Heart right ventricle (tissue), 16 donors: ENCODE results near the gene ADGRG6. TPM values are rescaled to one million over a fixed set of nuclear protein-coding genes. Genes with fewer than 3 reads are reported as not detected.

Experiments used
- ATAC-seq, 8 donors: fragments of 200-7000 bp; cut with Tn5 transposase; one replicate each; pipeline ENCODE4 v1.9.1; 2020; ENCODE audit warnings: mild to moderate bottlenecking in 8 of 8, moderate library complexity in 8 of 8, moderate number of reproducible peaks in 1 of 8
- DNase-seq, 2 donors: peaks; one replicate each; pipeline ENCODE4 v3.0.0-alpha.2; 2020
- H3K27ac ChIP-seq, 10 donors: fragments of 200-600 bp; sonication (generic) in 2 of 10; one replicate each; pipeline versions ENCODE4 v1.5.0 to v1.8.0; 2020 to 2022; ENCODE audit warnings: mild to moderate bottlenecking in 3 of 10
- H3K27me3 ChIP-seq, 7 donors: fragments of 200-600 bp; one replicate each; pipeline ENCODE4 v1.8.0; 2021 to 2022; ENCODE audit warnings: mild to moderate bottlenecking in 2 of 7
- H3K36me3 ChIP-seq, 9 donors: fragments of 200-600 bp; sonication (generic) in 1 of 9; one replicate each; pipeline versions ENCODE4 v1.5.0 to v1.8.0; 2020 to 2022; ENCODE audit warnings: mild to moderate bottlenecking in 2 of 9
- H3K4me1 ChIP-seq, 9 donors: fragments of 200-600 bp; sonication (generic) in 1 of 9; one replicate each; pipeline versions ENCODE4 v1.5.0 to v1.8.0; 2020 to 2022; ENCODE audit warnings: mild to moderate bottlenecking in 4 of 9
- H3K4me3 ChIP-seq, 10 donors: fragments of 200-600 bp; sonication (generic) in 2 of 10; one replicate each; pipeline versions ENCODE4 v1.5.0 to v1.8.0; 2020 to 2022; ENCODE audit warnings: mild to moderate bottlenecking in 7 of 10, moderate library complexity in 2 of 10
- H3K9me3 ChIP-seq, 11 donors: fragments of 200-600 bp in 10 of 11; sonication (generic) in 2 of 11; one replicate each; pipeline versions ENCODE4 v1.5.0 to v1.8.0; 2013 to 2022; ENCODE audit warnings: mild to moderate bottlenecking in 2 of 11, control low read depth in 1 of 11, moderate library complexity in 1 of 11
- WGBS, 2 donors: extraction: QIAGEN DNeasy Blood & Tissue Kit; methylation state at CpG; one replicate each; pipeline ENCODE4 v1.1.7; 2013; ENCODE audit warnings: inconsistent platforms in 1 of 2; 5-methylcytosine and 5-hydroxymethylcytosine counted together
- intact Hi-C, 10 donors: fragments of 100-400 bp; cut with DNase I; formaldehyde crosslinking; loops; one replicate each; pipeline versions ENCODE4 v1.11.1 to v1.14.2; 2022
- polyA plus RNA-seq, 2 donors: library from polyadenylated mRNA; stranded (reverse); fragments of 200-250 nt; gene quantifications; one replicate each; pipeline ENCODE4 v1.2.3, GENCODE V29; 2013
- total RNA-seq, 10 donors: library from RNA; stranded (reverse); fragmentation: NEBNext Ultra II Directional in 3 of 10; extraction: Animal tissue kit (Norgen Biotek cat#: 25700) in 3 of 10; gene quantifications; one replicate each; pipeline versions ENCODE4 v1.2.1 to v1.2.4, GENCODE V29; 2021 to 2023
- TF ChIP-seq, protein P1 (sequence below), 9 donors: fragments of 200-600 bp; sonication (generic) in 2 of 9; IDR thresholded peaks; one replicate each; pipeline versions ENCODE4 v1.5.0 to v1.8.0; 2021 to 2022; ENCODE audit warnings: antibody characterized with exemption in 9 of 9, mild to moderate bottlenecking in 5 of 9, moderate library complexity in 1 of 9
- donor health status: Arrhythmogenic right ventricular cardiomyopathy.
- donor health status: ischemic (EF 13 %, LVEDD 7.1; RV severe dilation, severe dysfunction).
- donor health status: healthy with polysubstance abuse.
- donor health status: DM: no; HTN: yes; CAD: no.
- donor health status: DM: no; HTN: no; CAD: no.
- donor health status: ischemic (EF 25% LVEDD 6.9; RV normal size, moderate dysfunction).
- donor health status: ischemic (EF 25% LVEDD 5.7; RV mildly dilated, moderate dysfunction).
- donor health status: healthy.
- donor health status: DM: yes; HTN: yes; CAD: no.
- donor health status: Ischemic cardiomyopathy.
- donor health status: ischemic (EF 35%, LVEDD 5.7; RV mildly dilated, moderate dysfunction).
- donor health status: nonischemic (EF 11% LVEDD 7.7; RV severe dilation, severe dysfunction).
- donor health status: DM: yes; HTN: yes; CAD: no.
- donor health status: PGD.
- donor health status: ischemic (EF 29% LVEDD 5.4; RV normal size, mild dysfunction).
- donor health status: nonischemic (EF 23%, LVEDD 6.1; RV moderate dilation, normal function).

The ADGRG6 gene
- total and polyA plus RNA-seq, 12 donors: 0.93 to 5.9 (median 3.1) TPM

DNA sequence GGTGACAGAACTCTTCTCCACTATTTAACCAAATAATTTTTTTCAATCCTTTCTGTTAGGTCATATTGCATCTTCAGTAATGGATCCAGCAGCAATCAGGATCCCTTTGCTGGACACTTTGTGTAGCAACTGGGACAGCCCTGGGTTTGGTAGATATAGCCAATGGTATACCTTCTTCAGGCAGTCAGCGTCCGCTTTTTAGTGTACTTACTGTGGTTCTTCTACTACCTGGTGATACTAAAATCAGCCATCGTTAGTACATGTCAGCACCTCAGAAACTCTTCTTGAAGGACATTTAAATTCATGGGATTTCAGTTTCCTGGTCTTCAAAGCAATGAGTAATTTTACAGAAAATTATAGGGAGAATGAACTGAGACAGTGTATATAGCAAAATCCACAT, 93.5 kb downstream of the ADGRG6 start:
- Histone ChIP-seq H3K4me1 (no peaks in the 10 kb centered on the region), H3K27me3 (peaks cover 0 to 7% (median 0%) of the 10 kb centered on the region in 7 donors), H3K27ac (no peak overlapping the region), H3K9me3 (no peaks in the 10 kb centered on the region), H3K36me3 (no peaks in the 10 kb centered on the region), H3K4me3 (no peak overlapping the region)
- TF ChIP-seq, protein P1, sequence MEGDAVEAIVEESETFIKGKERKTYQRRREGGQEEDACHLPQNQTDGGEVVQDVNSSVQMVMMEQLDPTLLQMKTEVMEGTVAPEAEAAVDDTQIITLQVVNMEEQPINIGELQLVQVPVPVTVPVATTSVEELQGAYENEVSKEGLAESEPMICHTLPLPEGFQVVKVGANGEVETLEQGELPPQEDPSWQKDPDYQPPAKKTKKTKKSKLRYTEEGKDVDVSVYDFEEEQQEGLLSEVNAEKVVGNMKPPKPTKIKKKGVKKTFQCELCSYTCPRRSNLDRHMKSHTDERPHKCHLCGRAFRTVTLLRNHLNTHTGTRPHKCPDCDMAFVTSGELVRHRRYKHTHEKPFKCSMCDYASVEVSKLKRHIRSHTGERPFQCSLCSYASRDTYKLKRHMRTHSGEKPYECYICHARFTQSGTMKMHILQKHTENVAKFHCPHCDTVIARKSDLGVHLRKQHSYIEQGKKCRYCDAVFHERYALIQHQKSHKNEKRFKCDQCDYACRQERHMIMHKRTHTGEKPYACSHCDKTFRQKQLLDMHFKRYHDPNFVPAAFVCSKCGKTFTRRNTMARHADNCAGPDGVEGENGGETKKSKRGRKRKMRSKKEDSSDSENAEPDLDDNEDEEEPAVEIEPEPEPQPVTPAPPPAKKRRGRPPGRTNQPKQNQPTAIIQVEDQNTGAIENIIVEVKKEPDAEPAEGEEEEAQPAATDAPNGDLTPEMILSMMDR (IDR thresholded peaks at IDR 0.05): no peak
- DNase-seq (no peak), ATAC-seq (no peak)
- WGBS, 2 donors: 92 to 95% methylated on average over 3 of the region's 3 CpGs
- intact Hi-C loops: no loop called here

GRCh38 chr6:142395768-142396231, 94.0 kb downstream of the ADGRG6 start:
- intact Hi-C loops: no loop called here
- Histone ChIP-seq H3K27me3 (peaks cover 0 to 12% (median 0%) of the 10 kb centered on the region in 7 donors), H3K9me3 (no peaks in the 10 kb centered on the region), H3K4me3 (no peak overlapping the region), H3K36me3 (no peaks in the 10 kb centered on the region), H3K4me1 (no peaks in the 10 kb centered on the region), H3K27ac (no peak overlapping the region)
- 85 to 96% methylated on average over 1 of the region's 1 CpG for WGBS, 2 donors
- DNase-seq (no peak), ATAC-seq (no peak)
- TF ChIP-seq, protein P1 (IDR thresholded peaks at IDR 0.05): no peak

DNA sequence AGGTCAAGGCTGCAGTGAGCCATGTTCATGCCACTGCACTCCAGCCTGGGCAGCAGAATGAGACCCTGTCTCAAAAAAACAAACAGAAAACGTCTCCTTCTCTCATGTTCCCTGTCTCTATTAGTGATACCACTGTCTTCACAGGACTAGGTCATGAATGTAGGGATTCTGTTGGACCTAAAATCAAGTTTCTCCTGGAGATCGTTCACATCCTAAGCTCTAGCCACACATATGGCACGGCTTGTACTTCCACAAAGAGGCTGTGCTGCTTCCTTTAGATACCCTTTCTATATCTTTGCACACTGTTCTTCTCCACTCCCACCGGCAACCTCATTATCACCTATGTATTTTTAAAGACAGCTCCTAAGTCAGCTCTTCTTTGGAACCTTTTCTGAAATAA, 96.5 kb downstream of the ADGRG6 start:
- H3K27ac ChIP-seq: no peak overlapping the region
- no peak overlapping the region for H3K4me3 ChIP-seq
- H3K27me3 ChIP-seq: peaks cover 0 to 16% (median 0%) of the 10 kb centered on the region in 7 donors
- TF ChIP-seq, protein P1 (IDR thresholded peaks at IDR 0.05): no peak
- ATAC-seq (no peak), DNase-seq (no peak)
- no peaks in the 10 kb centered on the region for H3K36me3 ChIP-seq
- 74% methylated on average over 4 of the region's 4 CpGs for WGBS, 2 donors
- no peaks in the 10 kb centered on the region for H3K9me3 ChIP-seq
- intact Hi-C loops: no loop called here
- H3K4me1 ChIP-seq: no peaks in the 10 kb centered on the region

GRCh38 chr6:142399739-142400138, 97.9 kb downstream of the ADGRG6 start:
- intact Hi-C loops: no loop called here
- no peak for DNase-seq
- H3K4me3 ChIP-seq: no peak overlapping the region
- H3K36me3 ChIP-seq: no peaks in the 10 kb centered on the region
- WGBS, 2 donors: 82% methylated on average over 2 of the region's 2 CpGs
- H3K4me1 ChIP-seq: no peaks in the 10 kb centered on the region
- no peaks in the 10 kb centered on the region for H3K9me3 ChIP-seq
- ATAC-seq: no peak
- peaks cover 0 to 16% (median 0%) of the 10 kb centered on the region in 7 donors for H3K27me3 ChIP-seq
- TF ChIP-seq, protein P1 (IDR thresholded peaks at IDR 0.05): no peak
- no peak overlapping the region for H3K27ac ChIP-seq
